ENCODE data around the gene PCGF3.

GRCh38 chr4:772118-772517, 66.5 kb downstream of the PCGF3 start:
- TF ChIP-seq EZH2 (IDR thresholded peaks at IDR 0.05; ENCODE audit: insufficient read depth, poor library complexity, severe bottlenecking) = no peak
- no peak for TF ChIP-seq EZH2phosphoT487 (IDR thresholded peaks at IDR 0.05; ENCODE audit: insufficient read depth, low read depth)

Measured in GM23248 (cell line).